Osteocyte (in vitro differentiated cells): Measurements from ENCODE around the gene UBE2Q2. TPM values are rescaled to one million over a fixed set of nuclear protein-coding genes. Genes with fewer than 3 reads are reported as not detected.
A peak's percentile ranks its signal among the peaks of the same experiment; 100 is the strongest.

Experiments
- DNase-seq: peaks from one replicate; pipeline ENCODE4 v3.0.0; 2021; ENCODE audit warnings: mixed read lengths; ENCODE audit not compliant: unreplicated experiment; ENCODE audit errors: extremely low spot score
- H3K27ac Mint-ChIP-seq: one replicate; pipeline ENCODE4 v1.8.0; 2021; ENCODE audit warnings: mild to moderate bottlenecking, mixed read lengths; ENCODE audit not compliant: unreplicated experiment
- H3K27me3 Mint-ChIP-seq: one replicate; pipeline ENCODE4 v1.8.0; 2021; ENCODE audit warnings: mixed read lengths; ENCODE audit not compliant: unreplicated experiment
- H3K36me3 Mint-ChIP-seq: one replicate; pipeline ENCODE4 v1.8.0; 2021; ENCODE audit warnings: mixed read lengths; ENCODE audit not compliant: unreplicated experiment
- H3K4me1 Mint-ChIP-seq: one replicate; pipeline ENCODE4 v1.8.0; 2021; ENCODE audit warnings: mixed read lengths; ENCODE audit not compliant: unreplicated experiment
- H3K4me3 Mint-ChIP-seq: one replicate; pipeline ENCODE4 v1.8.0; 2021; ENCODE audit warnings: mild to moderate bottlenecking, moderate library complexity, mixed read lengths; ENCODE audit not compliant: unreplicated experiment
- H3K9me3 Mint-ChIP-seq: one replicate; pipeline ENCODE4 v1.8.0; 2021; ENCODE audit warnings: mixed read lengths; ENCODE audit not compliant: unreplicated experiment
- CTCF ChIP-seq: fragments of 200-600 bp; sonication (generic); IDR thresholded peaks from 2 replicates; pipeline ENCODE4 v1.5.0; 2021; ENCODE audit warnings: antibody characterized with exemption, mild to moderate bottlenecking, moderate library complexity
- total RNA-seq: library from RNA; stranded (reverse); gene quantifications from 2 replicates; pipeline ENCODE4 v1.2.1, GENCODE V29; 2021

The UBE2Q2 gene
- total RNA-seq, 1 donor from 2014 or later: 43.2 TPM

GRCh38 chr15:75832114-75832513 lies 11.1 kb upstream of the UBE2Q2 start:
- no peak for TF ChIP-seq CTCF
- no peak overlapping the region for H3K27ac Mint-ChIP-seq

GRCh38 chr15:75834021-75834420 lies 9.2 kb upstream of the UBE2Q2 start:
- Mint-ChIP-seq H3K4me3 (no peak overlapping the region), H3K9me3 (no peaks in the 10 kb centered on the region), H3K36me3 (no peaks in the 10 kb centered on the region), H3K4me1 (peaks cover 6% of the 10 kb centered on the region), H3K27me3 (no peaks in the 10 kb centered on the region), H3K27ac (no peak overlapping the region)
- no peak for TF ChIP-seq CTCF
- DNase-seq: no peak

More at GRCh38 chr15:75832114-75832513, 11.1 kb upstream of the UBE2Q2 start:
- no peaks in the 10 kb centered on the region for H3K27me3 Mint-ChIP-seq
- DNase-seq: no peak
- no peaks in the 10 kb centered on the region for H3K9me3 Mint-ChIP-seq
- no peak overlapping the region for H3K4me3 Mint-ChIP-seq
- no peaks in the 10 kb centered on the region for H3K36me3 Mint-ChIP-seq
- H3K4me1 Mint-ChIP-seq: peaks cover 6% of the 10 kb centered on the region

GRCh38 chr15:75835990-75836958 lies 7.0 kb upstream of the UBE2Q2 start:
- Mint-ChIP-seq H3K36me3 (no peaks in the 10 kb centered on the region), H3K27me3 (no peaks in the 10 kb centered on the region), H3K4me1 (peaks cover 16% of the 10 kb centered on the region), H3K4me3 (no peak overlapping the region), H3K9me3 (no peaks in the 10 kb centered on the region), H3K27ac (no peak overlapping the region)
- no peak for TF ChIP-seq CTCF
- DNase-seq: no peak

- H3K4me1 Mint-ChIP-seq: peaks cover 20% of the 10 kb centered on the region
- TF ChIP-seq CTCF: no peak
- no peak for DNase-seq
- H3K4me3 Mint-ChIP-seq: no peak overlapping the region
- no peaks in the 10 kb centered on the region for H3K27me3 Mint-ChIP-seq
- H3K27ac Mint-ChIP-seq: no peak overlapping the region
- no peaks in the 10 kb centered on the region for H3K9me3 Mint-ChIP-seq
- H3K36me3 Mint-ChIP-seq: no peaks in the 10 kb centered on the region
These were observed 6.3 kb upstream of the UBE2Q2 start for GRCh38 chr15:75836959-75837334.

GRCh38 chr15:75840659-75841058 lies 2.6 kb upstream of the UBE2Q2 start:
- DNase-seq: no peak
- TF ChIP-seq CTCF: no peak
- H3K36me3 Mint-ChIP-seq: peaks cover 3% of the 10 kb centered on the region
- no peaks in the 10 kb centered on the region for H3K9me3 Mint-ChIP-seq
- H3K27ac Mint-ChIP-seq: peak overlapping the region; percentile 70
- H3K4me1 Mint-ChIP-seq: peaks cover 35% of the 10 kb centered on the region
- H3K27me3 Mint-ChIP-seq: no peaks in the 10 kb centered on the region
- H3K4me3 Mint-ChIP-seq: no peak overlapping the region
